BLaER1 treated with 17β-estradiol and CSF1 and Interleukin-3, amounts not matched to agents 10 nM and 100 nM (cell line): ENCODE data around the gene COTL1.

Experiments used
- H3K27ac ChIP-seq, 11 experiments: shearing (Covaris generic); formaldehyde crosslinking; 2 replicates each; pipeline ENCODE4 v1.8.1; 2022
- H3K27me3 ChIP-seq, 11 experiments: shearing (Covaris generic); formaldehyde crosslinking; 2 replicates each; pipeline ENCODE4 v1.8.1; 2022
- H3K36me3 ChIP-seq, 11 experiments: shearing (Covaris generic); formaldehyde crosslinking; 2 replicates each; pipeline ENCODE4 v1.8.1; 2022
- H3K4me1 ChIP-seq, 10 experiments: shearing (Covaris generic); formaldehyde crosslinking; 2 replicates each; pipeline ENCODE4 v1.8.1; 2022
- H3K4me2 ChIP-seq, 11 experiments: shearing (Covaris generic); formaldehyde crosslinking; 2 replicates each; pipeline ENCODE4 v1.8.1; 2022
- H3K4me3 ChIP-seq, 10 experiments: shearing (Covaris generic); formaldehyde crosslinking; 2 replicates each; pipeline ENCODE4 v1.8.1; 2022
- H3K9ac ChIP-seq, 11 experiments: shearing (Covaris generic); formaldehyde crosslinking; 2 replicates each; pipeline ENCODE4 v1.8.1; 2022
- H3K9me3 ChIP-seq, 11 experiments: shearing (Covaris generic); formaldehyde crosslinking; replicated peaks in 1 of 11; 2 replicates each; pipeline ENCODE4 v1.8.1; 2022
- H4K20me1 ChIP-seq, 11 experiments: shearing (Covaris generic); formaldehyde crosslinking; 2 replicates each; pipeline ENCODE4 v1.8.1; 2022
- Cebpa-rat ChIP-seq, 11 experiments: shearing (Covaris generic); IDR thresholded peaks; 2 replicates each; pipeline ENCODE4 v1.8.1; 2022

COTL1 gene

GRCh38 chr16:84538222-84538840 lies 79.5 kb downstream of the COTL1 start:
- no peak overlapping the region for H3K4me3 ChIP-seq
- peaks cover 4 to 35% (median 17%) of the 10 kb centered on the region in 10 experiments; a peak in 19 of 20 replicates for H3K4me1 ChIP-seq
- H4K20me1 ChIP-seq, result no peaks in the 10 kb centered on the region
- H3K27me3 ChIP-seq, result no peaks in the 10 kb centered on the region
- H3K27ac ChIP-seq, result no peak overlapping the region
- H3K36me3 ChIP-seq, result no peaks in the 10 kb centered on the region
- TF ChIP-seq Cebpa-rat (IDR thresholded peaks at IDR 0.05), result no peak
- peaks cover 0 to 9% (median 0%) of the 10 kb centered on the region in 11 experiments; a peak in 2 of 22 replicates for H3K9me3 ChIP-seq
- no peak overlapping the region for H3K9ac ChIP-seq
- H3K4me2 ChIP-seq, result peak overlapping the region in 1 of 11 experiments; percentile 5; a peak in 1 of 22 replicates

- Histone ChIP-seq H3K4me2 (peak overlapping the region in 1 of 11 experiments; percentile 5; a peak in 1 of 22 replicates), H3K36me3 (no peaks in the 10 kb centered on the region), H3K27ac (no peak overlapping the region), H3K9me3 (peaks cover 0 to 9% (median 0%) of the 10 kb centered on the region in 11 experiments; a peak in 2 of 22 replicates), H3K27me3 (no peaks in the 10 kb centered on the region), H3K9ac (no peak overlapping the region), H4K20me1 (no peaks in the 10 kb centered on the region), H3K4me3 (no peak overlapping the region), H3K4me1 (peaks cover 11 to 42% (median 24%) of the 10 kb centered on the region in 10 experiments)
- TF ChIP-seq Cebpa-rat (IDR thresholded peaks at IDR 0.05), result no peak
Measured at GRCh38 chr16:84537491-84538151, 80.3 kb downstream of the COTL1 start.

GRCh38 chr16:84535851-84536250 lies 82.0 kb downstream of the COTL1 start:
- H3K36me3 ChIP-seq, result no peaks in the 10 kb centered on the region
- H3K27me3 ChIP-seq, result no peaks in the 10 kb centered on the region
- peak overlapping the region in 2 of 11 experiments; percentile 31 to 93; a peak in 3 of 22 replicates for H3K4me2 ChIP-seq
- H4K20me1 ChIP-seq, result no peaks in the 10 kb centered on the region
- H3K27ac ChIP-seq, result no peak overlapping the region
- H3K9me3 ChIP-seq, result peaks cover 0 to 9% (median 0%) of the 10 kb centered on the region in 11 experiments; a peak in 3 of 22 replicates
- H3K9ac ChIP-seq, result no peak overlapping the region
- H3K4me1 ChIP-seq, result peaks cover 28 to 57% (median 37%) of the 10 kb centered on the region in 10 experiments
- H3K4me3 ChIP-seq, result no peak overlapping the region
- no peak for TF ChIP-seq Cebpa-rat (IDR thresholded peaks at IDR 0.05)

- Histone ChIP-seq H3K9me3 (peaks cover 0 to 9% (median 3%) of the 10 kb centered on the region in 11 experiments; a peak in 12 of 22 replicates), H3K36me3 (no peaks in the 10 kb centered on the region), H3K27me3 (no peaks in the 10 kb centered on the region), H3K4me2 (peak overlapping the region in 5 of 11 experiments; percentile 0 to 93 (median 31); a peak in 5 of 22 replicates), H3K4me1 (peaks cover 28 to 59% (median 37%) of the 10 kb centered on the region in 10 experiments), H3K9ac (no peak overlapping the region), H3K4me3 (no peak overlapping the region), H4K20me1 (no peaks in the 10 kb centered on the region), H3K27ac (no peak overlapping the region; a peak in 1 of 22 replicates)
- no peak for TF ChIP-seq Cebpa-rat (IDR thresholded peaks at IDR 0.05)
Measured at GRCh38 chr16:84535408-84535807, 82.5 kb downstream of the COTL1 start.

- Histone ChIP-seq H3K4me1 (peaks cover 28 to 59% (median 37%) of the 10 kb centered on the region in 10 experiments), H3K4me3 (no peak overlapping the region), H3K27me3 (no peaks in the 10 kb centered on the region), H3K9me3 (peaks cover 5 to 13% (median 8%) of the 10 kb centered on the region in 11 experiments; a peak in 21 of 22 replicates), H3K4me2 (peak overlapping the region in 6 of 11 experiments; percentile 27 to 93 (median 66); a peak in 11 of 22 replicates), H4K20me1 (no peaks in the 10 kb centered on the region), H3K36me3 (no peaks in the 10 kb centered on the region), H3K9ac (no peak overlapping the region), H3K27ac (0 out of 22 replicates have a peak overlapping the region, but pooled peaks of 1 of the 11 experiments have one; percentile 5)
- TF ChIP-seq Cebpa-rat (IDR thresholded peaks at IDR 0.05), result no peak
Measured at GRCh38 chr16:84534815-84535214, 83.1 kb downstream of the COTL1 start.

GRCh38 chr16:84532855-84533486 lies 84.9 kb downstream of the COTL1 start:
- Histone ChIP-seq H3K9ac (peak overlapping the region in 7 of 11 experiments; percentile 2 to 56 (median 45); a peak in 10 of 22 replicates), H3K36me3 (no peaks in the 10 kb centered on the region), H3K4me3 (peak overlapping the region in 1 of 10 experiments; percentile 5; a peak in 1 of 20 replicates), H3K4me2 (peak overlapping the region; percentile 68 to 93 (median 75)), H3K9me3 (peaks cover 9 to 19% (median 12%) of the 10 kb centered on the region in 11 experiments; a peak in 21 of 22 replicates), H3K27ac (peak overlapping the region in 9 of 11 experiments; percentile 37 to 72 (median 64); a peak in 15 of 22 replicates), H3K4me1 (peaks cover 43 to 75% (median 50%) of the 10 kb centered on the region in 10 experiments), H4K20me1 (no peaks in the 10 kb centered on the region), H3K27me3 (no peaks in the 10 kb centered on the region)
- TF ChIP-seq Cebpa-rat (IDR thresholded peaks at IDR 0.05), result no peak

GRCh38 chr16:84532291-84532724 lies 85.6 kb downstream of the COTL1 start:
- TF ChIP-seq Cebpa-rat (IDR thresholded peaks at IDR 0.05), result no peak
- H3K9ac ChIP-seq, result peak overlapping the region in 9 of 11 experiments; percentile 5 to 56 (median 42); a peak in 11 of 22 replicates
- peak overlapping the region; percentile 68 to 93 (median 75) for H3K4me2 ChIP-seq
- H3K4me1 ChIP-seq, result peaks cover 47 to 79% (median 57%) of the 10 kb centered on the region in 10 experiments
- no peaks in the 10 kb centered on the region for H3K36me3 ChIP-seq
- peak overlapping the region in 1 of 10 experiments; percentile 5; a peak in 1 of 20 replicates for H3K4me3 ChIP-seq
- H3K9me3 ChIP-seq, result peaks cover 9 to 19% (median 12%) of the 10 kb centered on the region in 11 experiments; a peak in 21 of 22 replicates
- peak overlapping the region in 9 of 11 experiments; percentile 37 to 72 (median 64); a peak in 16 of 22 replicates for H3K27ac ChIP-seq
- no peaks in the 10 kb centered on the region for H4K20me1 ChIP-seq
- H3K27me3 ChIP-seq, result no peaks in the 10 kb centered on the region

- Histone ChIP-seq H3K27ac (peak overlapping the region in 9 of 11 experiments; percentile 37 to 72 (median 64); a peak in 16 of 22 replicates), H4K20me1 (no peaks in the 10 kb centered on the region), H3K27me3 (no peaks in the 10 kb centered on the region), H3K4me1 (peaks cover 52 to 85% (median 62%) of the 10 kb centered on the region in 10 experiments), H3K9ac (peak overlapping the region in 8 of 11 experiments; percentile 5 to 56 (median 44); a peak in 10 of 22 replicates), H3K36me3 (no peaks in the 10 kb centered on the region), H3K4me3 (no peak overlapping the region), H3K4me2 (peak overlapping the region in 10 of 11 experiments; percentile 68 to 93 (median 74); a peak in 19 of 22 replicates), H3K9me3 (peaks cover 9 to 19% (median 12%) of the 10 kb centered on the region in 11 experiments; a peak in 21 of 22 replicates)
- TF ChIP-seq Cebpa-rat (IDR thresholded peaks at IDR 0.05), result peak in 6 of 11 experiments; percentile 31 to 60 (median 52); a peak in 5 of 22 replicates
Measured at GRCh38 chr16:84531671-84532111, 86.2 kb downstream of the COTL1 start.
